GM10266 (cell line): ENCODE measurements around the gene TMEM144.
"Not testable (repeated sequence)": the region's sequence is repeated elsewhere in the genome, so short reads cannot be mapped to it uniquely, and the experiment has no call there.

Experiments used
- DNase-seq: peaks from one replicate; pipeline ENCODE4 v3.0.0; 2012; ENCODE audit errors: extremely low spot score
- CTCF ChIP-seq: IDR thresholded peaks from 2 replicates; pipeline ENCODE4 v1.5.1; 2012; ENCODE audit warnings: mild to moderate bottlenecking, low read depth; ENCODE audit not compliant: control insufficient read depth, insufficient read depth; ENCODE audit errors: missing control alignments

Gene TMEM144

GRCh38 chr4:158217763-158218162 is 7.5 kb downstream of the TMEM144 start:
- TF ChIP-seq CTCF: no peak
- no peak for DNase-seq

GRCh38 chr4:158219623-158220022 is 9.3 kb downstream of the TMEM144 start:
- no peak for TF ChIP-seq CTCF
- no peak for DNase-seq

GRCh38 chr4:158224318-158224717 is 14.0 kb downstream of the TMEM144 start:
- not testable (repeated sequence) for DNase-seq

GRCh38 chr4:158224999-158225398 is 14.7 kb downstream of the TMEM144 start:
- not testable (repeated sequence) for DNase-seq

- DNase-seq: not testable (repeated sequence)
Observed at GRCh38 chr4:158227880-158228279, 17.6 kb downstream of the TMEM144 start.

- not testable (repeated sequence) for DNase-seq
Observed at GRCh38 chr4:158228399-158228798, 18.1 kb downstream of the TMEM144 start.

- no peak for TF ChIP-seq CTCF
- no peak for DNase-seq
Observed at GRCh38 chr4:158229768-158230167, 19.5 kb downstream of the TMEM144 start.

- no peak for TF ChIP-seq CTCF
- DNase-seq: no peak
Observed at GRCh38 chr4:158234671-158235070, 24.4 kb downstream of the TMEM144 start.

- DNase-seq: no peak
- no peak for TF ChIP-seq CTCF
Observed at GRCh38 chr4:158236304-158237030, 26.2 kb downstream of the TMEM144 start.
